HEK293T (cell line): ENCODE data around the gene CASQ2.

ENCODE experiments used
- BHLHE40 ChIP-seq: fragments of 450-650 bp; IDR thresholded peaks from 2 replicates; pipeline ENCODE4 v1.6.1; 2016; ENCODE audit warnings: mild to moderate bottlenecking, moderate library complexity, borderline replicate concordance
- FOXK2 ChIP-seq: fragments of 450-650 bp; IDR thresholded peaks from 2 replicates; pipeline ENCODE4 v1.6.1; 2016; ENCODE audit warnings: mild to moderate bottlenecking
- L3MBTL2 ChIP-seq: fragments of 450-650 bp; conservative IDR thresholded peaks from 2 replicates; pipeline ENCODE4 v1.6.1; 2016; ENCODE audit warnings: mild to moderate bottlenecking
- NFRKB ChIP-seq: fragments of 450-650 bp; IDR thresholded peaks from 2 replicates; pipeline ENCODE4 v1.6.1; 2016; ENCODE audit warnings: mild to moderate bottlenecking, moderate library complexity
- SP1 ChIP-seq: fragments of 450-650 bp; IDR thresholded peaks from 2 replicates; pipeline ENCODE4 v1.6.1; 2017
- SUZ12 ChIP-seq: fragments of 450-650 bp; IDR thresholded peaks from 2 replicates; pipeline ENCODE4 v1.6.1; 2016; ENCODE audit warnings: mild to moderate bottlenecking
- TARDBP ChIP-seq: fragments of 450-650 bp; IDR thresholded peaks from 2 replicates; pipeline ENCODE4 v1.6.1; 2016
- ZNF384 ChIP-seq: fragments of 450-650 bp; IDR thresholded peaks from 2 replicates; pipeline ENCODE4 v1.6.1; 2016
- TF ChIP-seq, protein P1 (sequence below): fragments of 450-650 bp; IDR thresholded peaks from 2 replicates; pipeline ENCODE4 v1.6.1; 2016

- TF ChIP-seq TARDBP: no peak
- TF ChIP-seq L3MBTL2: no peak
- TF ChIP-seq, protein P1, sequence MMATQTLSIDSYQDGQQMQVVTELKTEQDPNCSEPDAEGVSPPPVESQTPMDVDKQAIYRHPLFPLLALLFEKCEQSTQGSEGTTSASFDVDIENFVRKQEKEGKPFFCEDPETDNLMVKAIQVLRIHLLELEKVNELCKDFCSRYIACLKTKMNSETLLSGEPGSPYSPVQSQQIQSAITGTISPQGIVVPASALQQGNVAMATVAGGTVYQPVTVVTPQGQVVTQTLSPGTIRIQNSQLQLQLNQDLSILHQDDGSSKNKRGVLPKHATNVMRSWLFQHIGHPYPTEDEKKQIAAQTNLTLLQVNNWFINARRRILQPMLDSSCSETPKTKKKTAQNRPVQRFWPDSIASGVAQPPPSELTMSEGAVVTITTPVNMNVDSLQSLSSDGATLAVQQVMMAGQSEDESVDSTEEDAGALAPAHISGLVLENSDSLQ: no peak
- no peak for TF ChIP-seq SP1
- no peak for TF ChIP-seq BHLHE40
- TF ChIP-seq FOXK2: no peak
- no peak for TF ChIP-seq ZNF384
- TF ChIP-seq NFRKB: no peak
- no peak for TF ChIP-seq SUZ12
Observed at GRCh38 chr1:115809076-115809475, 40.6 kb upstream of the CASQ2 start.
